GM23248 (cell line): ENCODE data around the gene RAB3B.

Source experiments
- EZH2 ChIP-seq: fragments of 200-600 bp; sonication (generic); IDR thresholded peaks from 2 replicates; pipeline ENCODE4 v1.6.1; 2018; ENCODE audit warnings: antibody characterized with exemption, mild to moderate bottlenecking; ENCODE audit not compliant: insufficient read depth, poor library complexity, severe bottlenecking
- EZH2phosphoT487 ChIP-seq: fragments of 200-600 bp; sonication (generic); IDR thresholded peaks from 2 replicates; pipeline ENCODE4 v1.6.1; 2018; ENCODE audit warnings: antibody characterized with exemption, moderate library complexity, mild to moderate bottlenecking, low read depth; ENCODE audit not compliant: insufficient read depth

DNA sequence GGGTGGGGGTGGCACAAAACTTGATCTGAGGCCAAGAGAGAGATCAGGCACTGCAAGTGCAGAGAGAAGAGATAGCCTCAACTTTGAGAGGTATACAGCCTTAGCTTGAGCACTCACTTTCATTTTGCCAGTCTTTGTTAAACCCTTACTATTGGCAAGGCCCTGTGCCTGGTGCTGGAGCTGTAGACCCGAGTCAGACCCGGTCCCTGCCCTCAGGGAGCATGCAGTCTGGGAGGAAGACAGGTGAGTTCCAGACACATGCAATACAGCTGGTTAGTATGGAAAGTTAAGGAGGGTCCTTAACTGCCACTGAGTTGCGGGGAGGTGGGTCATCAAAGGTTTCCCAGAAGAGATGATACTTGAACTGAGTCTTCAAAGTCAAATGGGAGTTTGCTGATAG lies 31.7 kb downstream of the RAB3B start:
- TF ChIP-seq EZH2: no peak
- no peak for TF ChIP-seq EZH2phosphoT487
